GM18498 (cell line): ENCODE measurements around the gene AMY1B.
"Not testable (repeated sequence)": the region's sequence is repeated elsewhere in the genome, so short reads cannot be mapped to it uniquely, and the experiment has no call there.

ENCODE experiments used
- ATAC-seq: cut with Tn5 transposase; IDR thresholded peaks from one replicate; pipeline ENCODE4 v1.9.1; 2021; ENCODE audit warnings: mild to moderate bottlenecking, moderate library complexity; ENCODE audit not compliant: unreplicated experiment

AMY1B gene

DNA sequence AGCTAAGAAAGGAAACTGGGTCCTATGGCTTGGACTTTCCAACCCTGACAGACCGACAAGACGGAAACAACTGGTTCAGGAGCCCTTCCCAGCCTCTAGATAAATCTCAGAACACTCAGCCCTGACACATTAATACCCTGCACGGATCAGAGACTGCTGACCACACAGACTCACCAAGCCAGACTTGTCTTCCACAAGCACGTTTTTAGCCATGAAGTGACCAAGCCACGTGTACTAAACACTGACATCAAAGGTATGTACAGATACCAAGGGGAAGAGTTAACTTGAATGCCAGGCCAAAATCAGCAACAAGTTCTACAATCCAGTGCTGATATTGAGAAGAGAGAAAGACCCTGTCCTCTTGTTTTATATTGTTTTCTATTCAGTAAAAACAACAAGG, at the start of gene AMY1B:
Gene AMY1B, minus strand, starts transcription at position 101 of the 400 bp plus-strand sequence. CDS start 571 bp downstream, outside the sequence.
- ATAC-seq: not testable (repeated sequence)

DNA sequence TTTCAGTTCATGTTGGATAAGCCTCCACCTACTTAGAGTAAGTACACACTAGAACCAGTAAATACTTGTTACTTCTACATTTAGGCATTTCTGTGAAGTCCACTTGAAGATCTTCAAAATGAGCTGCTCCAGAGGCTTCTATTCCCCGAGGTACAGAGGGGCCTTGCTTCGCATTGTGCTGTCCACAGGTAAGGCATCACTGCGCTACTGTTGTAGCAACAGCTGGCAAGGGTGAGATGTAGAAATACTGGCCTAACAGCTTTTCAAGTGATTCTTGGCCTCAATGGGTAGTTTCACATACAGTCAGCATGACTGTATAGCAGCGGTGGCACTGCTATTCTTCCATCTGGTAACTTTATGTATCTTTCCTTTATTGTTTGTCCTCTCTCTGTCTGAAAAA, 49.0 kb upstream of the AMY1B start:
- not testable (repeated sequence) for ATAC-seq

GRCh38 chr1:103744449-103744848, 48.4 kb upstream of the AMY1B start:
- ATAC-seq: not testable (repeated sequence)

DNA sequence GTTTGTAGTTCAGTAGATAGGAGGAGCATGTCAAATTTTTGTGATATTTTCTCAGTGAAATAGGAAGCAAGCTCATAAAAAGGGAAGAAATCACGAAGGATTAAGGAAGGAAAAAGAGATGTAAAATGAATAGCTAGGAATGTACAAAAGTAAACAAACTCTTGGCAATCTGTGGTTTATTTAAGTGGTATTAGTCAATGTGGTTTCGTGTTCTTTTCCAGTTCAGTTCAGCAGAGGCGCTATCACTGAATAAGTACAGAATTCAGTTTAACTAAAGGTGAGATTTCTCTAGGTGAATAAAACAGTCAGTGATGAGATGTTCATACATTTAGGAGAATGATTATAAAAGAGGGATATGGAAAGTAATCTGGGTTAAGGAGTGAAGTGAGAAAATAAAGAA, 42.0 kb upstream of the AMY1B start:
- ATAC-seq: not testable (repeated sequence)

- not testable (repeated sequence) for ATAC-seq
These were observed 39.3 kb upstream of the AMY1B start for GRCh38 chr1:103735334-103735733.

- ATAC-seq: not testable (repeated sequence)
These were observed 25.5 kb upstream of the AMY1B start for GRCh38 chr1:103721473-103721872.

- ATAC-seq: not testable (repeated sequence)
These were observed 21.4 kb upstream of the AMY1B start for GRCh38 chr1:103717404-103717803.

DNA sequence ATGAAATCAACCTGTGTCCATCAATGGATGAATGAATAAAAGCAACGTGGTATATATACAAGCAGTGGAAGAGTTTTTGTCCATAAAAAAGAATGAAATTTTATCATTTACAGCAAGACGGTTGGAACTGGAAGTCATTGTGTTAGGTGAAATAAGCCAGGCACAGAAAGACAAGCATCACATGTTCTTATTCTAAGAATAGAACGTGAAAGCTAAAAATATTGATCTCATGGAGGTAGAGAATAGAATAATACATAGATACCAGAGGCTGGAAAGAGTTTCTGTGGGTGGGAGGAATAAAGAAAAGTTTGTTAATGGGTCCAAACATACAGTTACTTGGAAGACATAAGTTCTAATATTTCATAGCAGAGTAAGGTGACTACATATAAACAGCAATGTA, 14.4 kb upstream of the AMY1B start:
- ATAC-seq: not testable (repeated sequence)

DNA sequence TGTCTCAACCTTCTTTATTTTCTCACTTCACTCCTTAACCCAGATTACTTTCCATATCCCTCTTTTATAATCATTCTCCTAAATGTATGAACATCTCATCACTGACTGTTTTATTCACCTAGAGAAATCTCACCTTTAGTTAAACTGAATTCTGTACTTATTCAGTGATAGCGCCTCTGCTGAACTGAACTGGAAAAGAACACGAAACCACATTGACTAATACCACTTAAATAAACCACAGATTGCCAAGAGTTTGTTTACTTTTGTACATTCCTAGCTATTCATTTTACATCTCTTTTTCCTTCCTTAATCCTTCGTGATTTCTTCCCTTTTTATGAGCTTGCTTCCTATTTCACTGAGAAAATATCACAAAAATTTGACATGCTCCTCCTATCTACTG, 11.7 kb upstream of the AMY1B start:
- not testable (repeated sequence) for ATAC-seq

DNA sequence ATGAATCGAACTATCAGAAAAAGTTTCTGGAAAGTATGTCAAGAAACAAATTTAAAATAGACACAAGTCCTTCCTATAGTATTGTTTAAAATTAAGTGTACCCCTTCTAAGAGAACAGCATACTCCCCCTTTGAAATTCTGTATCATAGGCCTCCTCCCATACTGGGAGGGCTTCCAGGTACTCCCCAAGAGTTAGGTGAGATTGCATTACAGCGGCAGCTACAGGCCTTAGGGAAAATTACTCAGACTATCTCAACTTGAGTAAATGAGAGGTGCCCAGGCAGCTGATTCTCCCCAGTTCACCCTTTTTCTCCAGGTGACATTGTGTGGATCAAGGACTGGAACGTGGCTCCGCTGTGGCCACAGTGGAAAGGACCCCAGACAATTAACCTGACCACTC, 5.2 kb upstream of the AMY1B start:
- ATAC-seq: not testable (repeated sequence)

DNA sequence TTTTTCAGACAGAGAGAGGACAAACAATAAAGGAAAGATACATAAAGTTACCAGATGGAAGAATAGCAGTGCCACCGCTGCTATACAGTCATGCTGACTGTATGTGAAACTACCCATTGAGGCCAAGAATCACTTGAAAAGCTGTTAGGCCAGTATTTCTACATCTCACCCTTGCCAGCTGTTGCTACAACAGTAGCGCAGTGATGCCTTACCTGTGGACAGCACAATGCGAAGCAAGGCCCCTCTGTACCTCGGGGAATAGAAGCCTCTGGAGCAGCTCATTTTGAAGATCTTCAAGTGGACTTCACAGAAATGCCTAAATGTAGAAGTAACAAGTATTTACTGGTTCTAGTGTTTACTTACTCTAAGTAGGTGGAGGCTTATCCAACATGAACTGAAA, 4.7 kb upstream of the AMY1B start:
- ATAC-seq: not testable (repeated sequence)

DNA sequence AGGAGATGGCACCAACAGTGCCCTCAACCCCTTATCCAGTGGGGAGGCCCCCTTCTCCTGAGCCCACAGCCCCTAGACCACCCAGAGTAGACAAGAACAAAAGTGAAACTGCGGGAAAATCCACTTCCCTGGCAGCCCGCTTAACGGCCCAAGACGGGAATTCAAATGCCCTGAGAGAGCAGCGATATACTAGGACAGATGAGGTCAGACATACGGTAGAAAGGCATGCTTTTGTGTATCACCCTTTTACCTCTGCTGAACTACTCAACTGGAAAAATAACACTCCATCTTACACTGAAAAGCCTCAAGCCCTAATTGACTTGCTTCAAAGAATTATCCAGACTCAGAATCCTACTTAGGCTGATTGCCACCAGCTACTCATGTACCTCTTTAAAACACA, 1.4 kb upstream of the AMY1B start:
- not testable (repeated sequence) for ATAC-seq

DNA sequence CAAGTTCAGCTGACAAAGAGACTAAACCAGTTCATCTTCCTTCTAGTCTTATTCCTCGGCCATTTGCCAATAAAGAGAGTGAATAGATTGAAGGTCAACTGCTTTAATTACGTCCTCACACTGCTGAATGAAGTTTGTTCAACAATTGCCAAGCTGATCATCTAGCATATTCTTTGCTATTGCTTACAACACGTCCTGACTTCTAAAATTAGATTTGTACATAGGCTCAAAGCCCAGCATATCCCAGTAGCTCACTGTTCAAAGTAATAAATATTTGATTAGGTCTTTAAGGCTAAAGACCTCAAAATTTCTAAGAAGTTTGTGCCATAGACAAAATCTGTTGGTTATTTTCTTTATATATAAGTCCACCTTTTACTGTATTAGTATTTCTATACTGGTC, 19.7 kb downstream of the AMY1B start:
- not testable (repeated sequence) for ATAC-seq

GRCh38 chr1:103655460-103655859, 40.5 kb downstream of the AMY1B start, which contains the start of gene AMY1A:
TSS of gene AMY1A (plus strand) at chr1:103655760. CDS start at chr1:103656331, 571 bp downstream.
- ATAC-seq: not testable (repeated sequence)

- not testable (repeated sequence) for ATAC-seq
These were observed 41.9 kb downstream of the AMY1B start for GRCh38 chr1:103654133-103654532.

DNA sequence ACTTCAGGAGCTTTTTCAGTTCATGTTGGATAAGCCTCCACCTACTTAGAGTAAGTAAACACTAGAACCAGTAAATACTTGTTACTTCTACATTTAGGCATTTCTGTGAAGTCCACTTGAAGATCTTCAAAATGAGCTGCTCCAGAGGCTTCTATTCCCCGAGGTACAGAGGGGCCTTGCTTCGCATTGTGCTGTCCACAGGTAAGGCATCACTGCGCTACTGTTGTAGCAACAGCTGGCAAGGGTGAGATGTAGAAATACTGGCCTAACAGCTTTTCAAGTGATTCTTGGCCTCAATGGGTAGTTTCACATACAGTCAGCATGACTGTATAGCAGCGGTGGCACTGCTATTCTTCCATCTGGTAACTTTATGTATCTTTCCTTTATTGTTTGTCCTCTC, 45.1 kb downstream of the AMY1B start:
- ATAC-seq: not testable (repeated sequence)

GRCh38 chr1:103650305-103650704, 45.7 kb downstream of the AMY1B start:
- not testable (repeated sequence) for ATAC-seq

DNA sequence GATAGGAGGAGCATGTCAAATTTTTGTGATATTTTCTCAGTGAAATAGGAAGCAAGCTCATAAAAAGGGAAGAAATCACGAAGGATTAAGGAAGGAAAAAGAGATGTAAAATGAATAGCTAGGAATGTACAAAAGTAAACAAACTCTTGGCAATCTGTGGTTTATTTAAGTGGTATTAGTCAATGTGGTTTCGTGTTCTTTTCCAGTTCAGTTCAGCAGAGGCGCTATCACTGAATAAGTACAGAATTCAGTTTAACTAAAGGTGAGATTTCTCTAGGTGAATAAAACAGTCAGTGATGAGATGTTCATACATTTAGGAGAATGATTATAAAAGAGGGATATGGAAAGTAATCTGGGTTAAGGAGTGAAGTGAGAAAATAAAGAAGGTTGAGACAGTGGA, 52.1 kb downstream of the AMY1B start:
- not testable (repeated sequence) for ATAC-seq

DNA sequence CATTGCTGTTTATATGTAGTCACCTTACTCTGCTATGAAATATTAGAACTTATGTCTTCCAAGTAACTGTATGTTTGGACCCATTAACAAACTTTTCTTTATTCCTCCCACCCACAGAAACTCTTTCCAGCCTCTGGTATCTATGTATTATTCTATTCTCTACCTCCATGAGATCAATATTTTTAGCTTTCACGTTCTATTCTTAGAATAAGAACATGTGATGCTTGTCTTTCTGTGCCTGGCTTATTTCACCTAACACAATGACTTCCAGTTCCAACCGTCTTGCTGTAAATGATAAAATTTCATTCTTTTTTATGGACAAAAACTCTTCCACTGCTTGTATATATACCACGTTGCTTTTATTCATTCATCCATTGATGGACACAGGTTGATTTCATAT, 54.8 kb downstream of the AMY1B start:
- ATAC-seq: not testable (repeated sequence)
